Effector memory CD8-positive, alpha-beta T cell (primary cell): ENCODE results near the gene ERCC1.

Experiments used
- ATAC-seq: fragments of 150-1000 bp; cut with Tn5 transposase; replicated peaks from 2 replicates; pipeline ENCODE4 v1.10.0; 2021; ENCODE audit warnings: mild to moderate bottlenecking, moderate library complexity
- DNase-seq, 3 experiments: peaks; one replicate each; pipeline ENCODE4 v3.0.0; 2021
- H3K27ac Mint-ChIP-seq, 2 donors: one replicate each; pipeline ENCODE4 v1.8.0; 2022; ENCODE audit warnings: mild to moderate bottlenecking in 2 of 2, mixed read lengths in 2 of 2, moderate library complexity in 2 of 2
- H3K27me3 Mint-ChIP-seq, 2 donors: one replicate each; pipeline ENCODE4 v1.8.0; 2022; ENCODE audit warnings: mixed read lengths in 2 of 2
- H3K36me3 Mint-ChIP-seq: one replicate; pipeline ENCODE4 v1.8.0; 2022; ENCODE audit warnings: mild to moderate bottlenecking, moderate library complexity, mixed read lengths; ENCODE audit not compliant: insufficient read depth
- H3K4me1 Mint-ChIP-seq, 2 donors: one replicate each; pipeline ENCODE4 v1.8.0; 2022; ENCODE audit warnings: low read depth in 2 of 2, mixed read lengths in 2 of 2
- H3K4me3 Mint-ChIP-seq, 2 donors: one replicate each; pipeline ENCODE4 v1.8.0; 2022; ENCODE audit warnings: mild to moderate bottlenecking in 2 of 2, mixed read lengths in 2 of 2, moderate library complexity in 2 of 2
- H3K9me3 Mint-ChIP-seq, 2 donors: one replicate each; pipeline ENCODE4 v1.8.0; 2022; ENCODE audit warnings: mixed read lengths in 2 of 2

The ERCC1 gene

GRCh38 chr19:45448425-45448756 lies 24.7 kb upstream of the ERCC1 start:
- Mint-ChIP-seq H3K9me3 (no peaks in the 10 kb centered on the region), H3K27ac (peak overlapping the region; percentile 100), H3K36me3 (peaks cover 58% of the 10 kb centered on the region), H3K4me1 (peaks cover 57 to 76% of the 10 kb centered on the region in 2 donors), H3K27me3 (no peaks in the 10 kb centered on the region), H3K4me3 (peak overlapping the region; percentile 95 to 98)
- DNase-seq (no peak), ATAC-seq (no peak)

- Mint-ChIP-seq H3K27ac (peak overlapping the region in 1 of 2 donors; percentile 97), H3K36me3 (peaks cover 61% of the 10 kb centered on the region), H3K4me3 (no peak overlapping the region)
Observed at GRCh38 chr19:45446944-45447343, 23.2 kb upstream of the ERCC1 start.

DNA sequence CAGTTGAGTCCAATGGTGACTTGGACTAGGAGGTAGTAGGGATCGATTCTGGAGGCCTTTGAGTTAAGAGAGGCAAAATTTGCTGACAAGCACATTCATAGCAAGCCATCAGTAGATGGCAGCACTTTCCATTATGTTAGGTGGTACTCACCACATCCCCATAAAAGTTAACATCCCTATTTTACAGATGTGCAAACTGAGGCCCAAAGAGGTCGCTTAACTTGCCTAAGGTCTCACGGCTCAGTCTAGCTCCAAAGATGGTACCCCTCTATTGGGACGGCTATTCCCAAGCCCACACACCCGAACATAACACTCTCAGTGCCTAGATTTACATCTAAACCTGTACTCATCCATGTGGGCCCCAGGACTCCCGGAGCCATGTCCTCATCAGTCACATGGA lies 22.6 kb upstream of the ERCC1 start:
- Mint-ChIP-seq H3K36me3 (peaks cover 54% of the 10 kb centered on the region), H3K9me3 (no peaks in the 10 kb centered on the region), H3K27ac (peak overlapping the region; percentile 60 to 97), H3K4me3 (peak overlapping the region in 1 of 2 donors; percentile 36), H3K4me1 (peaks cover 55 to 74% of the 10 kb centered on the region in 2 donors), H3K27me3 (no peaks in the 10 kb centered on the region)
- ATAC-seq, result no peak
- peak in 1 of 3 experiments; percentile 10 for DNase-seq

More at GRCh38 chr19:45446944-45447343, 23.2 kb upstream of the ERCC1 start:
- ATAC-seq, result no peak
- no peak for DNase-seq
- Mint-ChIP-seq H3K4me1 (peaks cover 61 to 80% of the 10 kb centered on the region in 2 donors), H3K9me3 (no peaks in the 10 kb centered on the region), H3K27me3 (no peaks in the 10 kb centered on the region)

DNA sequence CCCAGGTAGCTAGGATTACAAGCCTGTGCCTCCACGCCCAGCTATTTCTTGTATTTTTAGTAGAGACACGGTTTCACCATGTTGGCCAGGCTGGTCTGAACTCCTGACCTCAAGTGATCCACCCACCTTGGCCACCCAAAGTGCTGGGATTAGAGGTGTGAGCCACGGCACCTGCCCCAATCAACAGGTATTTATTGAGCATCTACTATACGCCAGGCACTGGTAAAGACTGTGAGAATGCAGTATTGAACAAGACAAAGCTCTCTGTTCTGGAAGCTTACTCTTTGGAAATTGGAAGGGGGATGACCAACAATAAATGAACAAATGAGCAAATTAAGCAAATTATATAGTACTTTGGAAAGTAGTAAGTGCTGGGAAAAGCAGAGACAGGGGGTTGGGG lies 21.4 kb upstream of the ERCC1 start:
- H3K4me3 Mint-ChIP-seq, result peak overlapping the region; percentile 92 to 95
- no peak for DNase-seq
- no peaks in the 10 kb centered on the region for H3K9me3 Mint-ChIP-seq
- peak overlapping the region; percentile 97 to 98 for H3K27ac Mint-ChIP-seq
- ATAC-seq, result no peak
- peaks cover 46% of the 10 kb centered on the region for H3K36me3 Mint-ChIP-seq
- H3K4me1 Mint-ChIP-seq, result peaks cover 58 to 73% of the 10 kb centered on the region in 2 donors
- no peaks in the 10 kb centered on the region for H3K27me3 Mint-ChIP-seq

- Mint-ChIP-seq H3K4me1 (peaks cover 57 to 68% of the 10 kb centered on the region in 2 donors), H3K9me3 (no peaks in the 10 kb centered on the region), H3K27ac (peak overlapping the region; percentile 97 to 98), H3K4me3 (peak overlapping the region; percentile 92 to 95), H3K36me3 (peaks cover 39% of the 10 kb centered on the region), H3K27me3 (no peaks in the 10 kb centered on the region)
- peak; percentile 81 to 89 (median 89) for DNase-seq
- peak; percentile 58 for ATAC-seq
Observed at GRCh38 chr19:45444318-45445041, 20.8 kb upstream of the ERCC1 start.

- Mint-ChIP-seq H3K36me3 (peaks cover 32% of the 10 kb centered on the region), H3K27ac (peak overlapping the region; percentile 97 to 98), H3K4me1 (peaks cover 52 to 62% of the 10 kb centered on the region in 2 donors), H3K27me3 (no peaks in the 10 kb centered on the region), H3K9me3 (no peaks in the 10 kb centered on the region), H3K4me3 (peak overlapping the region; percentile 92 to 95)
- DNase-seq (peak; percentile 34 to 47 (median 35)), ATAC-seq (peak; percentile 7)
Observed at GRCh38 chr19:45443462-45444317, 20.0 kb upstream of the ERCC1 start.

DNA sequence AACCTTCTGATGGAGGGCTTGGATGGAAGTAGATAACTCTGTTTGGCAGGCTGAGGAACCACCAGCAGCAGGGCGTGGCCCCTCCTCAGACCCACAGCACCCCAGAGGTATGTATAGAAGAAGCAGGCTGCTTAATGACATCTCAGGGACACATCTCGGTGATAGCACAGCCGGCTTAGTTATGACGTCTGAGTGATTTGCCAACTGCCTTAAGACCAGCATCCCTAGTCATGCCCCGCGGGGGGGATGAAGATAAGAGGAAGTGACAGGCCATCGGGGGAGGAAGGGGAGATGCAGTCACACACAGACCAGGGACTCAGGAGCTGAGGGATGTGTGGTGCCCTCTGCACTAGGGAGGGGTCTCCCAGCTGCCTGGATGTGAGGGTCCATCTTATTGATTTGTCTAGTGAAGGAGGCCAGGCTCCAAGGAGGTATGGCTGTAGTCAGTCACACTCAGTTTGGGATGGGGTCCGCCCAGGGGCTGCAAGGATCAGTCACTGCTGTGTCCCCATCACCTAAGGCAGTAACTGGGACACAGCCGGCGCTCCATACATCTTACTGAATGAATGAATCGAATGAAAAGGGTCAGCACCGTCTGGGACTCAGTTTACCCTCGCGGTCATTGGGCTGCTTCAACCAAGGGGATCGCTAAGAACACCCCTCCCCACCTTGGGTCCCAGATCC lies 19.2 kb upstream of the ERCC1 start:
- Mint-ChIP-seq H3K4me1 (peaks cover 47 to 54% of the 10 kb centered on the region in 2 donors), H3K36me3 (peaks cover 25% of the 10 kb centered on the region), H3K27me3 (no peaks in the 10 kb centered on the region), H3K4me3 (peak overlapping the region; percentile 92 to 95), H3K9me3 (no peaks in the 10 kb centered on the region), H3K27ac (peak overlapping the region; percentile 97 to 98)
- ATAC-seq, result peak; percentile 13
- DNase-seq, result peak; percentile 21 to 43 (median 35)

DNA sequence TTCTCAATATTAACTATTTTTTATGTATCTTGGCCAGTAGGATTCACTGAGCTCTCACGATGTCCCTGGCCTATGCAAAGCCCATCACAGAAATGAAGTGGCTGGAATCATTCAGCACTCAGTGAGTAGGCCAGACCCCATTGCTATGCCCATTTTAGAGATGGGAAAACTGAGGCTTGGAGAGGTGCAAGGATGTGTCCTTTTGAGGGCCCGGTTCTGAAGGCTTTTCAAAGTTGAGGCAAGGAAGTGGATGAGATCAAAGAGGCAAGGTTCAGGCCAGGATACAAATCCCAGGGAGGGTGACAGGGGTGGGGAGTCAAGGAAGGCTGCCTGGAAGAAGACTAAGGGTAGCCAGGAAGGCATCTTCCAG lies 18.7 kb upstream of the ERCC1 start:
- H3K4me1 Mint-ChIP-seq, result peaks cover 45 to 51% of the 10 kb centered on the region in 2 donors
- no peak for DNase-seq
- H3K9me3 Mint-ChIP-seq, result no peaks in the 10 kb centered on the region
- peak overlapping the region; percentile 97 to 98 for H3K27ac Mint-ChIP-seq
- no peaks in the 10 kb centered on the region for H3K27me3 Mint-ChIP-seq
- peak overlapping the region; percentile 92 to 95 for H3K4me3 Mint-ChIP-seq
- ATAC-seq, result no peak
- peaks cover 22% of the 10 kb centered on the region for H3K36me3 Mint-ChIP-seq

- H3K27me3 Mint-ChIP-seq, result no peaks in the 10 kb centered on the region
- DNase-seq, result no peak
- no peak for ATAC-seq
- H3K9me3 Mint-ChIP-seq, result no peaks in the 10 kb centered on the region
- peaks cover 39 to 43% of the 10 kb centered on the region in 2 donors for H3K4me1 Mint-ChIP-seq
- peak overlapping the region; percentile 74 to 80 for H3K4me3 Mint-ChIP-seq
- peaks cover 18% of the 10 kb centered on the region for H3K36me3 Mint-ChIP-seq
- H3K27ac Mint-ChIP-seq, result peak overlapping the region; percentile 35 to 92
Observed at GRCh38 chr19:45440873-45441654, 17.3 kb upstream of the ERCC1 start.

- Mint-ChIP-seq H3K4me3 (peak overlapping the region; percentile 74 to 80), H3K27me3 (no peaks in the 10 kb centered on the region), H3K27ac (peak overlapping the region; percentile 89 to 92), H3K4me1 (peaks cover 34 to 37% of the 10 kb centered on the region in 2 donors), H3K9me3 (no peaks in the 10 kb centered on the region), H3K36me3 (peaks cover 14% of the 10 kb centered on the region)
- no peak for ATAC-seq
- DNase-seq, result no peak
Observed at GRCh38 chr19:45440259-45440638, 16.5 kb upstream of the ERCC1 start.

DNA sequence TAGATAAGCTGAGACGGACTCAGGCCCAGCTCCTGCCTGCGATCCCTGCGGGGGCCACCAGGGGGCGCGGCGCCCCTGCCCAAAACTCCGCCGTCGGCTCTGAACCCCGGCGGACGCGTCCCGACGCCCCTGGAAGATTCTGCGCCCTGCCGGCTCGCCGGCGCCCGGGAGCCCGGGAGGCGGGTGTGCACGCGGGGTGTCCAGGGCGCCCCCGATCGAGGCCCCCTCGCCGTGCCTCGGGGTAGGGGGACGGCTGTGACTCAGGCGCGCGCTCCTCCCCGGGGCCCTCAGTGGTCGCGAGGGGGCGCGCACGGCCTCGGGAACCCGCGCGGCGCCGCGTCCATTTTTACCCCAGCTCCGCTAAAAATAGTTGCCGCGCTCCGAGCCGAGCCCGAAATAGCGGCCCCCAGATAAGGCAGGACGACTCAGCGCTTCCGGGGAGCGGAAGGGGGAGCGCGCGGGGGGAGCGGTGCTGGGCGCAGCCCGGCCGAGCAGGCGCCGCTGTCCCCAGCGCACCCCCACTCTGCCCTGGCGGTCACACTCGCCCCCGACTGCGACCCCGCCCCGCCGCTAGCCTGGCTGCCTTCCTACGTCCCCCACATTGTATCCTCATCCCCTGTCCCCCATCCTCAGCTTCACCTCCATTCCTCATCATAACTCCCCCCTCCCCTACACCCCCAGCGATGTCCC lies 16.0 kb upstream of the ERCC1 start:
- Mint-ChIP-seq H3K36me3 (peaks cover 14% of the 10 kb centered on the region), H3K4me3 (peak overlapping the region; percentile 74 to 80), H3K27me3 (no peaks in the 10 kb centered on the region), H3K27ac (peak overlapping the region; percentile 89 to 92), H3K9me3 (no peaks in the 10 kb centered on the region), H3K4me1 (peaks cover 28 to 32% of the 10 kb centered on the region in 2 donors)
- DNase-seq (peak; percentile 86 to 89 (median 89)), ATAC-seq (peak; percentile 71)

DNA sequence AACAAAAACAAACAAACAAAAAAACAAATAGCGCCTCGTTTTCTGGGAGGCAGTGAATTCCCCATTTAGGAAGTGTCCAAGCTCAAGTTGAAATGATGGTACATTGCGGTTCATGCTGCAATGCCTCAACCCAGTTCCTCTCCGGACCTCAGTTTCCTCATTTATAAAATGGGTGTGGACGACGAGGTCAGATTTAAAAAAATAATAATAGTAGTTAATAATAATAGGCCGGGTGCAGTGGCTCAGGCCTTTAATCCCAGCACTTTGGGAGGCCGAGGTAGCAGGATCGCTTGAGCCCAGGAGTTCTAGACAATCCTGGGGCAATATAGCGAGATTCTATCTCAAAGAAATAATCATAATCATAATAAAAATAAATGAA lies 15.5 kb upstream of the ERCC1 start:
- H3K4me3 Mint-ChIP-seq, result peak overlapping the region; percentile 74 to 80
- H3K4me1 Mint-ChIP-seq, result peaks cover 25 to 26% of the 10 kb centered on the region in 2 donors
- no peak for ATAC-seq
- peaks cover 14% of the 10 kb centered on the region for H3K36me3 Mint-ChIP-seq
- no peaks in the 10 kb centered on the region for H3K9me3 Mint-ChIP-seq
- no peak overlapping the region for H3K27ac Mint-ChIP-seq
- DNase-seq, result no peak
- no peaks in the 10 kb centered on the region for H3K27me3 Mint-ChIP-seq
